Endometrial microvascular endothelial cells (primary cell): ENCODE measurements around the gene FAM83D. TPM values are rescaled to one million over a fixed set of nuclear protein-coding genes. Genes with fewer than 3 reads are reported as not detected.
"Not testable (repeated sequence)": the region's sequence is repeated elsewhere in the genome, so short reads cannot be mapped to it uniquely, and the experiment has no call there.

ENCODE experiments used
- in situ Hi-C: cut with HindIII; loops from 2 replicates; pipeline ENCODE4 v1.10.0; 2017; ENCODE audit warnings: low sequenced_read_pairs, low pct_unique_long_range_greater_than_20kb; ENCODE audit errors: inconsistent ontology term
- total RNA-seq: library from RNA; depleted of rRNA; stranded (reverse); fragments of >200 nt; gene quantifications from one replicate; pipeline ENCODE4 v1.2.3, GENCODE V29; 2015; ENCODE audit errors: inconsistent ontology term

Gene FAM83D
- total RNA-seq, 1 donor from 2014 or later: 61.5 TPM

GRCh38 chr20:38957235-38957876 lies 31.1 kb downstream of the FAM83D start:
- in situ Hi-C loops: no loop called here

GRCh38 chr20:38957915-38958485 lies 31.8 kb downstream of the FAM83D start:
- in situ Hi-C loops: no loop called here

- in situ Hi-C loops: not testable (repeated sequence)
Measured at GRCh38 chr20:38960187-38960687, 34.0 kb downstream of the FAM83D start.

GRCh38 chr20:38961530-38962043 lies 35.4 kb downstream of the FAM83D start:
- in situ Hi-C loops: no loop called here

GRCh38 chr20:38962044-38962927 lies 36.1 kb downstream of the FAM83D start, which contains the start of gene DHX35:
TSS of gene DHX35 (plus strand) at chr20:38962344. CDS start at chr20:38962368, 24 bp downstream.
- in situ Hi-C loops: no loop called here

- in situ Hi-C loops: no loop called here
Measured at GRCh38 chr20:38962928-38963401, 36.7 kb downstream of the FAM83D start.

- in situ Hi-C loops: no loop called here
Measured at GRCh38 chr20:38963745-38964144, 37.5 kb downstream of the FAM83D start.

GRCh38 chr20:38965264-38965663 lies 39.0 kb downstream of the FAM83D start:
- in situ Hi-C loops: no loop called here

- in situ Hi-C loops: no loop called here
Measured at GRCh38 chr20:38968090-38968489, 41.9 kb downstream of the FAM83D start.

- in situ Hi-C loops: no loop called here
Measured at GRCh38 chr20:38969708-38970107, 43.5 kb downstream of the FAM83D start.

- in situ Hi-C loops: no loop called here
Measured at GRCh38 chr20:38970302-38970701, 44.1 kb downstream of the FAM83D start.

- in situ Hi-C loops: no loop called here
Measured at GRCh38 chr20:38973107-38973506, 46.9 kb downstream of the FAM83D start.

- in situ Hi-C loops: no loop called here
Measured at GRCh38 chr20:38973645-38974044, 47.4 kb downstream of the FAM83D start.

GRCh38 chr20:38975539-38976120 lies 49.4 kb downstream of the FAM83D start:
- in situ Hi-C loops: no loop called here

- in situ Hi-C loops: no loop called here
Measured at GRCh38 chr20:38979434-38979833, 53.2 kb downstream of the FAM83D start.

GRCh38 chr20:38979842-38980241 lies 53.6 kb downstream of the FAM83D start:
- in situ Hi-C loops: no loop called here

GRCh38 chr20:38982291-38982690 lies 56.1 kb downstream of the FAM83D start:
- in situ Hi-C loops: no loop called here

- in situ Hi-C loops: no loop called here
Measured at GRCh38 chr20:38985060-38985459, 58.8 kb downstream of the FAM83D start.

- in situ Hi-C loops: no loop called here
Measured at GRCh38 chr20:38985603-38986170, 59.5 kb downstream of the FAM83D start.
